ENCODE results near the gene CELF2. TPM values are rescaled to one million over a fixed set of nuclear protein-coding genes. Genes with fewer than 3 reads are reported as not detected.

CELF2 gene
- total RNA-seq, 1 donor from 2014 or later, result 11.0 TPM

DNA sequence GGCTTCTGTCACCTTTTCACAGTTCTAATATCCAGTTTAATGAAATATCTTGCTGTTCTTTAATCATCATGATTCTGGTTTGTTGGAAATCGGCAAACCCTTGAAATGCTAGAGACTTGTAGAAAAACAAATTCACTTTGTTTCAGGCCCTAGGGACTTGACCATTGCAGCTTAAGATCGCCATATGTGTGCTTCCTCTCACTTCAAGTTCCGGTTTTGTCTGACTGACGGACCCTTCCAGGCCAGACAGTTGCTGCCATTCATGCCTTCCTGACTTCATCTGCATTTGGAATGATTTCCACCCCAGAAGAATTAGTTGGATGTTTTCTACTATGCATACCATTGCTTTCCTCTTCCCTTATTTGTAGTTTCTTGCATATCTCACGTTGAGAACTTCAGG lies 125.6 kb downstream of the CELF2 start:
- TF ChIP-seq, protein P1, sequence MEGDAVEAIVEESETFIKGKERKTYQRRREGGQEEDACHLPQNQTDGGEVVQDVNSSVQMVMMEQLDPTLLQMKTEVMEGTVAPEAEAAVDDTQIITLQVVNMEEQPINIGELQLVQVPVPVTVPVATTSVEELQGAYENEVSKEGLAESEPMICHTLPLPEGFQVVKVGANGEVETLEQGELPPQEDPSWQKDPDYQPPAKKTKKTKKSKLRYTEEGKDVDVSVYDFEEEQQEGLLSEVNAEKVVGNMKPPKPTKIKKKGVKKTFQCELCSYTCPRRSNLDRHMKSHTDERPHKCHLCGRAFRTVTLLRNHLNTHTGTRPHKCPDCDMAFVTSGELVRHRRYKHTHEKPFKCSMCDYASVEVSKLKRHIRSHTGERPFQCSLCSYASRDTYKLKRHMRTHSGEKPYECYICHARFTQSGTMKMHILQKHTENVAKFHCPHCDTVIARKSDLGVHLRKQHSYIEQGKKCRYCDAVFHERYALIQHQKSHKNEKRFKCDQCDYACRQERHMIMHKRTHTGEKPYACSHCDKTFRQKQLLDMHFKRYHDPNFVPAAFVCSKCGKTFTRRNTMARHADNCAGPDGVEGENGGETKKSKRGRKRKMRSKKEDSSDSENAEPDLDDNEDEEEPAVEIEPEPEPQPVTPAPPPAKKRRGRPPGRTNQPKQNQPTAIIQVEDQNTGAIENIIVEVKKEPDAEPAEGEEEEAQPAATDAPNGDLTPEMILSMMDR (conservative IDR thresholded peaks at IDR 0.05; ENCODE audit: low read depth, low read length), result no peak
- no peak for DNase-seq (ENCODE audit: low read depth)
- no peak overlapping the region for H3K4me3 ChIP-seq (ENCODE audit: low read depth, low read length)

DNA sequence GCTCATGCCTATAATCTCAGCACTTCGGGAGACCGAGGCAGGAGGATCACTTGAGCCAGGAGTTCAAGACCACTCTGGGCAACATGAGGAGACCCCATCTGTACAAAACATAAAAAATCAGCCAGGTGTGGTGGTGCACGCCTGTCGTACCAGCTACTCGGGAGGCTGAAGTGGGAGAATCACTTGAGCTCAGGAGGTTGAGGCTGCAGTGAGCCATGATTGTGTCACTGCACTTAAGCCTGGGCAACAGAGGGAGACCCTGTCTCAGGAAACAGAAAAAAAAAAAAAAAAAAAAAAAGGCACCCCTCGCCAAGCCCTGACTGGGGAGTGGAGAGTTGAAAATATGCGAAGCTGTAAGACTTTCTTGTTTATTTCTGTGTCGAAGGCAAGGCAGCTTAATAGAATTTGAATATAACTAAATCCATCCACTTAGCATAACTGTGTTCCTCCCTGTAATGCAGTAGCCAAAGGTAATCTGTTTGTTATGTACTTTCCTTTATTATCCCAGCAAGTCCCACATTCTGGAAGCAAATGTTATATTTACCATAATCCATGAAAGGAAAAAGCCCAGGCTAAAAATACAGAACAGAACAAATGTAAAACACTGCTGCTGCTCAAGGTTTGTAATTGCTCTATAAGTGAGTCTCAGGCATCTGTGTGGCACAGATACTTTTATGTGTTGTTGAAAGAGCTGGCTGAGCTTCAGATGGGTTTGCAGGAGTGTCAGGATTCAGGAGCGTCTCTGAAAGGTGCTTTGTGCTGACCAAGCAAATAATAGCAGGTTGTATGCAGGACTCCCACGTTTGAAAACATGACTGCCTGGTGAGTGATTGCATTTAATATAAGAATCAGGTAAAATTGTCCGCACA lies 127.2 kb downstream of the CELF2 start:
- TF ChIP-seq, protein P1 (conservative IDR thresholded peaks at IDR 0.05; ENCODE audit: low read depth, low read length), result no peak
- no peak overlapping the region for H3K4me3 ChIP-seq (ENCODE audit: low read depth, low read length)
- no peak for DNase-seq (ENCODE audit: low read depth)

DNA sequence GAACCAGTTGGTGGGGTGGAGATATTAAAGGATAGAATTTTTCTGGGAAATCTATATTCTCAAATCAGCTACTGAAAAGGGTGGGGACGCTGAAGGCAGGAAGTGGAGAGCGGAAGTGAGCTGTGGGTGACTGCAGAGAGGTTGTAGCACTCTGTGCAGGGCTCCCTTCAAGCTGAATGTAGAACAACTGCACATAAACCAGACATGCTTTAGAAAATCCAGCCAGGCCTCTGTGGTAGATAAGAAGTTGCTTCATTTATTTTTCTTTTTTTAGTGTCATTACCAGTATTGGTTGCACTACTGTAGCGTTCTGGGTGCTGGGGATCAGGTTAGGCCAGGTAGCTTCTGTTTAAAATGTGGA lies 127.8 kb downstream of the CELF2 start:
- DNase-seq (ENCODE audit: low read depth), result no peak
- no peak overlapping the region for H3K4me3 ChIP-seq (ENCODE audit: low read depth, low read length)
- TF ChIP-seq, protein P1 (conservative IDR thresholded peaks at IDR 0.05; ENCODE audit: low read depth, low read length), result no peak

DNA sequence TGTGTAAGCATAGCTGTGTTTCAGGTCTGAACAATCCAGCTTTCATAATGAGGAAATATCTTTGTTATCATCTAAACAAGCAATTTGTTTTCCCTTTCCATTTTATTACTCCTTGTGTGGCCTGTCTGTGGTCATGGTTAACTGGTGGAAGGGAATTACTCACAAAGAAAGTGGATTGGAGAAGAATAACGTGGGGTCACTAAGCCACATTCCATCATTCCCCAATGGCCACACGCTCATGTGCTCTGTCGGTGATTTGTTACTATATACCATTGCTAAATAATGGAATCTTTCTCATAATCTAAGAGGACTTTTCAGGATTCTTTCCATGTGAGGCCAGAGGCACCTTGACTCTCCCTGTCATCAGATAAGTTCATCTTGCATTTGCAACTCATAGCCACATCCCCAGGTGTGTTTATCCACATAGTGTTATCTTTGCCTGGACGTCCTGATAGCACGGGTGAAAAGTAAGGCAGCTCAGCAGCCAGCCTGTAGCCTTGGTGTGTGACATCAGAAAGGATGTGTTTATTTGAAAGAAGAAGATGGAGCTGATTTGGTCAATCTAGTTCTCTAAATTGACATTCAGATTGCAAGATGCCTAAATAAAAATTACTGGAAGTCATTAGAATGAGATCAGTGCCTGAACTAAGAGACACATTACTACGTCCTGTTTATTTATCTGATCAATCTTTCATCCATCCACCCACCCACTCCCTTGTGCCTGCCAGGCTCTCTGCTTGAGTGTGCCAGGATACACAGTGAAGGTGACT lies 128.9 kb downstream of the CELF2 start:
- peak; percentile 30 for DNase-seq (ENCODE audit: low read depth)
- TF ChIP-seq, protein P1 (conservative IDR thresholded peaks at IDR 0.05; ENCODE audit: low read depth, low read length), result no peak
- H3K4me3 ChIP-seq (ENCODE audit: low read depth, low read length), result no peak overlapping the region

DNA sequence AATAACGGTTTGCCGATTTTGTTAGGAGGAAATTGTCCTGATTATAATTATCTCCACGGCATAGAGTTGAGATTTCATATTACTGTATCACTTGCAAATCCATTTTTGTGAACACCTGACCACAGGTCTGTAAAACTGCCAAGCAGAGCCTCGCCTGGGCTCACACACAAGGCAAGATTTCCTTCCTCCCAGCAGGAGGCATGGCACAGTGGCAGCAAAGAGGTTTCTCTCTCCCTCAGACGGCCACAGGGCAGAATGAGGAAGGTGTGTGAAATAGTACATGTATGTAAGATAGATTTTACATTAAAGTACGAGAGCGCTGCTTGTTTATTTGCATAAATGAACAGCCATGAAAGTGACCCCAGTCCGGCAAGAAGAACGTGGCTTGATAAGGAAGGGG lies 130.1 kb downstream of the CELF2 start:
- no peak overlapping the region for H3K4me3 ChIP-seq (ENCODE audit: low read depth, low read length)
- DNase-seq (ENCODE audit: low read depth), result no peak
- TF ChIP-seq, protein P1 (conservative IDR thresholded peaks at IDR 0.05; ENCODE audit: low read depth, low read length), result no peak

DNA sequence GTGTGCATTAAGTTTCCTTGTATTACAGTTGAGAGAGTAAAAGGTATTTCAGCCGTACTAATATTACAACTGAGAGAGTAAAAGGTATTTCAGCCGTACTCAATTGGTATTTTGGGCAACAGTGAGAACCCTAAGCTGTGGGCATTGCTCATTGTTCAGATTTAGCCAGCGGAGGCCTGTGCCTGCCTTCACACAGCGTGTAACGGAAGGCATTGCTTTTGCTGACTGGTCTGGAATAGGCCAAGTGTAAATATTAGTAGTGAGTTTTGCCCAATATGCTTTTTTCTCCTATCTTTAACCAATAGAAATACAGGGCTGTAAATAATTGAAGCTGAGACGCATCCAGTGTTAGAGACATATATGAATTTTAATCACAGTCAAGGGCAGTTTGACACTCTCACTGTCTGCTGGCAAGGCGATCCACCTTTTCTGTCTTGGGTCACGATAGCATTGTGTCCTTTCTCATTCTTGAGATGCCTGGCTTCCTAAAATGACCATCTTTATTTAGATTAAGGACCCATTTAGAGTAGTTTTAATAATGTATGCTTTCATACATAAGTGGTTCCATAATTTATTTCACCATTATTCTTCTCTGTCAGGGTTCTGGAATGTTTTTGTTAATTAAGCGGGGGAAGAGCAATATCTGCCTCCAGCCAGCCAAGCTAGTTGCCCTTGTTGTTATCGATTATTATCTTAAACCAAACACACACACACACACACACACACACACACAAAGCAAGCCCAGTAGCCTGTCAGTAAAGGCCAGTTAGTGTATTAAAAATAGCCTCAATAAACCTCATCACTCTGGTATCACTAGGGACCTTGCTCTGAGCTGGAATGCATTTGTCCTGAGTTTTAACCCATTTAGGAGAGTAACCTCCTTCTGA lies 130.7 kb downstream of the CELF2 start:
- H3K4me3 ChIP-seq (ENCODE audit: low read depth, low read length), result no peak overlapping the region
- DNase-seq (ENCODE audit: low read depth), result no peak
- TF ChIP-seq, protein P1 (conservative IDR thresholded peaks at IDR 0.05; ENCODE audit: low read depth, low read length), result no peak

Data from epithelial cell of proximal tubule (primary cell).